NCI-H2029 (cell line): ENCODE results near the gene PAQR4.

ENCODE experiments used
- DNase-seq: peaks from one replicate; lab custom pipeline; 2025; lab: John Stamatoyannopoulos, UW

PAQR4 gene

DNA sequence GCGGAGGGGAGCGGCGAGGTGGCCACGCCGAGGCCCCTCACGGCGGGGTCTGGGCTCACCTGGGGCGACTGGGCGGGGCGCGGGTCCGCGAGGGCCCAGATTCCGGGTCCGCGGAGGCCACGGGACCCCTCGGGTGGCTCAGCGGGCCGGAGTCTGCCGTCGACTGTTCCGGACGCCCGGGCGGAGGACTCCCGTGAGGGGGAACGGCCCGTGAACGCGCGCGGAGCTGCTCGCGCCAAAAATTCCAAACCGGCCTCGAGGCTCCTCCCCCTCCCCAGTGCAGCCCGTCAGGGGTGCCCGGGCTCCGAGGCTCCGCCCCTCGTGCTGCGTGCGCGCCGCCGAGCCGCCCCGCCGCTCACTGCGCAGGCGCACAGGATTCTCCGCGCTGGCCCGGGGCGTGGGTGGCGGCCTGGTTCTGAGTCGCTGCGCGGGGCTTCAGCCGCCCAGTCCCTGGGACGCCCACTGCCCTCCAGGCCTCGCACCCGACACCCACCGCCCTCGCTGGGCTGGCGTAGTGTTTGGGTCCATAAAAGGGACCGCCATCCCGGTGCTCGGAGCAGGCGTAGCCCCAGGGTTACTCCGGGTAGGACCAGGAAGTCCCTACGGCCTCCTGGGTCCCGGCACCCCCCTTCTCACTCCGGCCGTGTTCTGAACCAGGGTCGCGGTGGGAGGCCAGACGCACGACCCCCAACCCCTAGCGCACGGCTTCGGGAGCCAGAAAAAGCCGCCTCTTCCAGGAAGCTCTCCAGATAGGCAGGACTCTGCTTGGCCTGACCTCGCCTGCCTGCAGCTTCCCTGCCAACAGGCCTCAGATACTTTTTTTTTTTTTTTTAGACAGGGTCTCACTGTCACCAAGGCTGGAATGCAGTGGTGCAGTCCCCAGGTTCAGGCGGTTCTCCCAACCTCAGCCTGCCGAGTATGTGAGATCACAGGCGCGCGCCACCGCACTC is 11.4 kb downstream of the PAQR4 start, which contains the start of gene PKMYT1:
Gene PKMYT1, minus strand, starts transcription at position 220 of the 950 bp plus-strand sequence. CDS start 789 bp downstream, outside the sequence.
- DNase-seq = peak; percentile 76

DNA sequence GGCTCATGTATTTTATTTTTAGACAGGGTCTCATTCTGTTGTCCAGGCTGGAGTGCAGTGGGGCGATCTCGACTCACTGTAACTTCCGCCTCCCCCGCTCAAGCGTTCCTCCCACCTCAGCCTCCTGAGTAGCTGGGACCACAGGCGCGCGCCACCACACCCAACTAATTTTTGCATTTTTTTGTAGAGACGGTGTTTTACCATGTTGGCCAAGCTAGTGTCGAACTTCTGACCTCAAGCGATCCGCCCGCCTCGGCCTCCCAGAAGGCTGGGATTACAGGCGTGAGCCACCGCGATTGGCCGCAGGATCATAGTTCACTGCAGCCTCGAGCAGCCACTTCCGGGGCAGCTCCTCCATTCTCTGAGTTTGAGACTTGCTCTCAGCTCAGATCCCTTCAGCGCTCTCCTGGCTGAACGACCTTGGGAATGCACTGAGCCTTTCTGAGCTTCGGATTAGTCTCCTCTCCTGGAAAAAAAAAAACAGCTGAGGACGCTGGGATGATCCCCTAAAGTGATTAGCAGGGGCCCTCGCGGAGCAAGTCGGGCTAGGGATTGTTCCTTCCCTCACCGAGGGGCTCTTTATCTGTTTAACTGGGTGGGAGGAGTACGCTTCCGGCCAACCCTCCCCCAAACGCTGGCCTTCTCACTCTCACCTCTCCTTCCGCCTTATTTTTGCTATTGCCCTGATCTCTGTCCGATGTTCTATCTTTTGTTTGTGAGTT is 12.2 kb downstream of the PAQR4 start:
- DNase-seq = no peak

GRCh38 chr16:2981899-2982250 is 12.7 kb downstream of the PAQR4 start:
- DNase-seq = no peak

GRCh38 chr16:2982402-2982801 is 13.3 kb downstream of the PAQR4 start:
- DNase-seq = no peak

- peak; percentile 66 for DNase-seq
These were observed 14.6 kb downstream of the PAQR4 start for GRCh38 chr16:2983706-2984136.

- DNase-seq = peak; percentile 17
These were observed 16.3 kb downstream of the PAQR4 start for GRCh38 chr16:2985462-2985861.

DNA sequence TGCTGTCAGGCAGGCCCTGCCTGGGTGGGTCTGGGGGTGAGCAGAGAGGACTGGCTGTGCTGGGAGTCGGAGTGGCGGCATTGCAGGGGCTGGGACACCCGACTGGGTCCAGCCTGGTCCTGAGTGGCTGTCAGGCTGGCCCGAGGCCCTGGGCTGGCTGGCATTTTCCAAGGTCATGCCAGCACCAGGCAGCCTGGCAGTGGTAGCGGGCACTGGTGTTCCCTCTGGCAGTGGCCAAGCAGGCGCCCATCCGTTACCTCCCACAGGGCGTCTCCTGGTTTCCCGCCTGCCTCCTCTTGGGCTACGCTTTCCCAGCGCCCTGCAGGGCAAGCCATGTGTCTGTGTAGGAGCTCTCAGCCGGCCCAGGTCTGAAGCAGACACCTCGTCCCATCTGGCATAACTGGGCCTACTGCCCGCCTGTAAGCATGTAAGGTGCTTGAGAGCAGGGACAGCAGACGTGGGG is 16.8 kb downstream of the PAQR4 start:
- DNase-seq = peak; percentile 26

GRCh38 chr16:2986623-2987188 is 17.6 kb downstream of the PAQR4 start:
- no peak for DNase-seq

DNA sequence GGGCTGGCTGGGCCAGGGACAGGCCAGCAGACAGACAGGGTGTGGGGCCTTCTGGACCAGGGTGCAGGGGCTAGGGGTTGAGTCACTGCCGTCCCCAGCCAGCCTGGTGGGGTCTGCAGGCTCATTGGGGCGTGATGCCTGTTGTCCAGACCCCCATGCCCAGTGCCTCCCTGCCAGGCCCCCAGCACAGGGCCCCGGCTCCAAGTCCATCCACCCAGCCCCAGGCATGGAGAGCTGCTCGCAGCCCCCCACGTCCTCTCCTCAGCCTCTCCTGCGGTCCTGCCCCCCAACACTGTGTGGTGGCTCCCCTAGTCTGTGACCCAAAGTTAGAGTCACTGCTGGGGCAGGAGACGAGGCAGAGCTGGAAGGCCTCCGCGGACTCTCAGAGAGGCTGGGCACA is 18.1 kb downstream of the PAQR4 start:
- no peak for DNase-seq

- no peak for DNase-seq
These were observed 18.7 kb downstream of the PAQR4 start for GRCh38 chr16:2987833-2988232.

DNA sequence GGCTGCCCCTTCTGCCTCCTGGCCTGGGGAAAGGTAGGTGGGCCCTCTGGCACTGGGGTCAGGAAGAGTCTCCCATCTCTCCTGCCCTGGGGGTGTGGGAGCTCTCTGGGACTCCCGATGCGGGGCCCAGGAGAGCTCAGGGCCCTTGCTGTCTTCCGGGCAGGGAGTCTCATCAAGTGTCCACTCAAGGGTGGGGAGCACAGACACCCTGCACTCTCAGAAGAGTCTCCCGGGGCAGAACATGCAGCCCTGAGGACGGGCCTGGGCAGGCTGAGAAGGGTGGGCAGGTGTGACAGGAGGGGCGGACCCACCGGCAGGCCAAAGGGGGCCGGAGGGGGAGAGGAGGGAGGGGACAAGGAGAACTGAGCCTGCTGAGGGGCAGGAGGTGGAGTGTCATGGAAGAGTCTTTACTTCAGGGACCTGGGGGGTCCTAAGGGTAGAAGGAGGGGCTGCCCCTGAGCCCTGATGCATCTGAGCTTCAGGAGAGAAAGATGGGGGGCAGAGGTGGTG is 19.5 kb downstream of the PAQR4 start:
- DNase-seq = no peak

GRCh38 chr16:2990891-2991290 is 21.7 kb downstream of the PAQR4 start:
- no peak for DNase-seq

DNA sequence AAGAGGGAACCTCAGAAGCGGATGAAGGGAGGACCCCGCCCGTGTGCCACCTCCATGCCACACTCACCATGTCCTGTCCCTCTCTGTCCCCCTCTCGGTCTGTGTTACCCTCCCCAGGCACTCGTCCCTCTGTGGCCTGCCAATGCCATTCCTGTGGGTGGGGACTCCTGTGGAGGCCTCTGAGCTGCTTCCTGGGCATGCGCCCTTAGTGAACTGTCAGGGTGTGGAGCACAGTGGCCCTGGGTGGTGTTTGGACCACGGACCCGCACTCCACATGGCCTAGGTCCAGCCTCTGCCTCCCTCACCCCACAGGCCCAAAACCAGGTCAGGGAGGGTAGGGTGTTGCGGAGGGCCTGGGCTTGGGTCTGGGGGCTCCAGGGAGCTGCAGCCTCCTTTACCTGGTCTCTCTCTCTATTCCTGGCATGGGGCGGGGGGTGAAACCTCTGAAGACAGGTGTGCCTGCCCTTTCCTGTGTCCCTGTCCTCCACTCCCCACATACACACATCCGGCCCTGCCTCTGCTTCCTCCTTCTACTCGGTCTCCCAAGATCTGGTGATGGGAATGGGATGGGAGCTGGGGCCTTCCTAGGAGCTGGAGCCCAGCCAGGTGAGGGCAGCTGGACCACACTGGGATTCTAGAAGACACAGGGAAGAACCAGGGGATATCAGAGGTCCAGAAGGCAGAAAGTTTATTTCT is 22.6 kb downstream of the PAQR4 start:
- no peak for DNase-seq

GRCh38 chr16:2992383-2993081 is 23.4 kb downstream of the PAQR4 start:
- no peak for DNase-seq

GRCh38 chr16:2996298-2996697 is 27.1 kb downstream of the PAQR4 start:
- no peak for DNase-seq

- no peak for DNase-seq
These were observed 30.8 kb downstream of the PAQR4 start for GRCh38 chr16:2999929-3000328.

DNA sequence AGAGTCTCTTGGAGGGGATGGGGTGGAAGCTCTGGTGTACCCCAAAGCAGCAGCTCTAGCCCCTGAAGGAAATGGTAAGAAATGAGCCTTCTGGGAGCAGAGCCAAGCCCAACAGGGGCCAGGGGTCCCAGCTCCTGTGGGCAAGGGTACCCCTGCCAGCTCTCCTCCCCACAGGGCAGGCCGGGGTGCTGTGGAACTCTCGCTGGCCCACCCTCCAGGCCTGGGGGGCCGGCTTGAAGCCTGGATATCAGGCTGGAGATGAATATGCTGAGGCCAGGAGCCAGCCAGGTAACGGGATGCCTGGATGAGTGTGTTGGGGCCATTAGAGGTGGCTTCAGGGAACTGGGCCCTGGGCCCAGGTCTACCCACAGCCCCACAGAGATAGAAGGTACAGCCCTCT is 31.4 kb downstream of the PAQR4 start:
- DNase-seq = no peak

- DNase-seq = no peak
These were observed 32.2 kb downstream of the PAQR4 start for GRCh38 chr16:3001316-3001715.

DNA sequence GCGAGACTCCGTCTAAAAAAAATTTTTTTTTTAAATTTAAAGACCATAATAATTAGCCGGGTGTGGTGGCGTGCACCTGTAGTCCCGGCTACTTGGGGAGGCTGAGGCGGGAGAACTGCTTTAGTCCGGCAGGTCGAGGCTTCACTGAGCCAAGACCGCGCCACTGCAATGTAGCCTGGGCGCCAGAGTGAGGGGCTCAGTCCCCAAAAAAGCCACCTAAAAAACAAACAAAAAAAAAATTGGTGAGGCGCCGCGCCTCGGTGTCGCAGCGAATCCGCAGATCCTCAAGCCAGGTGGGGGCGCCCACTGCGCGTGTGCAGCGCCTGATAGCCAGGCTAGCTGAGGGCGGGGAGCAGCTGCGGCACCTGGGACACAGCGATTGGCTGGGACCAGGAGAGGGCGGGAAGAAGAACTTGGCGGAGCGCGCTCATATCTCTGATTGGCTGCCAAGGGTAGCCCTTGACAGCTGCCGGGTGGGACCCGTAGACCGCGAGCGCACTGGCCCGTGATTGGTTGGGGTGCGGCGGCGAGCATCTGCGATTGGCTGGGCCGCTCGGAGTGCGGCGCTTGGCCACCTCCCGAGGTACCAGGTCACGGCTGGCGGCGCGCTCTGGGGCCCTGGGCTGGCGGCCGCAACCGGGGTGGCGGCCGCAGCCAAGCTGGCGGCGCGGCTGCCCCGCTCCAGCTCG is 34.6 kb downstream of the PAQR4 start:
- peak; percentile 95 for DNase-seq

- peak; percentile 26 for DNase-seq
These were observed 35.2 kb downstream of the PAQR4 start for GRCh38 chr16:3004319-3004718.
